Liver (tissue), 9 donors: ENCODE results near the gene ERVW-1. TPM values are rescaled to one million over a fixed set of nuclear protein-coding genes. Genes with fewer than 3 reads are reported as not detected.

Source experiments
- DNase-seq: peaks from one replicate; pipeline ENCODE4 v3.0.0-alpha.2; 2017; ENCODE audit warnings: low spot score
- H3K27ac ChIP-seq, 2 donors: one replicate each; pipeline ENCODE4 v1.7.0; 2013; ENCODE audit warnings: inconsistent platforms in 2 of 2, low read length in 2 of 2, control low read depth in 1 of 2, low read depth in 1 of 2, mild to moderate bottlenecking in 1 of 2
- H3K27me3 ChIP-seq, 4 donors: one replicate each; pipeline versions ENCODE4 v1.6.1 to v1.7.0; 2013; ENCODE audit warnings: low read length in 3 of 4, inconsistent platforms in 1 of 4, mild to moderate bottlenecking in 1 of 4, moderate library complexity in 1 of 4; ENCODE audit not compliant: control insufficient read depth in 4 of 4, insufficient read depth in 4 of 4
- H3K36me3 ChIP-seq, 4 donors: one replicate each; pipeline versions ENCODE4 v1.6.1 to v1.7.0; 2013; ENCODE audit warnings: low read length in 3 of 4, mild to moderate bottlenecking in 3 of 4, low read depth in 1 of 4, moderate library complexity in 1 of 4; ENCODE audit not compliant: control insufficient read depth in 4 of 4, insufficient read depth in 3 of 4
- H3K4me1 ChIP-seq, 4 donors: one replicate each; pipeline versions ENCODE4 v1.6.1 to v1.7.0; 2013; ENCODE audit warnings: low read length in 3 of 4, mild to moderate bottlenecking in 3 of 4, moderate library complexity in 1 of 4; ENCODE audit not compliant: control insufficient read depth in 4 of 4, insufficient read depth in 4 of 4
- H3K4me3 ChIP-seq, 3 donors: one replicate each; pipeline versions ENCODE4 v1.6.1 to v1.7.0; 2013; ENCODE audit warnings: low read length in 3 of 3, control low read depth in 1 of 3, low read depth in 1 of 3, mild to moderate bottlenecking in 1 of 3
- H3K9ac ChIP-seq, 2 donors: one replicate each; pipeline ENCODE4 v1.7.0; 2013; ENCODE audit warnings: low read length in 2 of 2, mild to moderate bottlenecking in 2 of 2, moderate library complexity in 2 of 2, control low read depth in 1 of 2, low read depth in 1 of 2
- H3K9me3 ChIP-seq, 4 donors: one replicate each; pipeline versions ENCODE4 v1.6.1 to v1.7.0; 2013; ENCODE audit warnings: low read length in 3 of 4; ENCODE audit not compliant: control insufficient read depth in 4 of 4
- ATF3 ChIP-seq: IDR thresholded peaks from 2 replicates; pipeline ENCODE4 v1.6.1; 2016; ENCODE audit warnings: antibody characterized with exemption
- EGR1 ChIP-seq, 2 donors: IDR thresholded peaks; 2 replicates each; pipeline ENCODE4 v1.6.1; 2016 to 2018; ENCODE audit warnings: antibody characterized with exemption in 2 of 2, low read depth in 2 of 2
- FOXA1 ChIP-seq: IDR thresholded peaks from 2 replicates; pipeline ENCODE4 v1.6.1; 2016; ENCODE audit warnings: antibody characterized with exemption
- FOXA2 ChIP-seq: IDR thresholded peaks from 2 replicates; pipeline ENCODE4 v1.6.1; 2016; ENCODE audit warnings: antibody characterized with exemption
- GABPA ChIP-seq, 2 donors: IDR thresholded peaks in 1 of 2; conservative IDR thresholded peaks in 1 of 2; 2 replicates each; pipeline ENCODE4 v1.6.1; 2016; ENCODE audit warnings: antibody characterized with exemption in 2 of 2, mild to moderate bottlenecking in 1 of 2, moderate library complexity in 1 of 2
- HNF4A ChIP-seq, 2 donors: conservative IDR thresholded peaks; 2 replicates each; pipeline ENCODE4 v1.6.1; 2016; ENCODE audit warnings: antibody characterized with exemption in 2 of 2, mild to moderate bottlenecking in 2 of 2
- HNF4G ChIP-seq: IDR thresholded peaks from 2 replicates; pipeline ENCODE4 v1.6.1; 2016; ENCODE audit warnings: antibody characterized with exemption
- JUND ChIP-seq, 2 donors: IDR thresholded peaks; 2 replicates each; pipeline ENCODE4 v1.6.1; 2016; ENCODE audit warnings: antibody characterized with exemption in 2 of 2
- MAX ChIP-seq: IDR thresholded peaks from 2 replicates; pipeline ENCODE4 v1.6.1; 2016; ENCODE audit warnings: antibody characterized with exemption
- NR2F2 ChIP-seq: IDR thresholded peaks from 2 replicates; pipeline ENCODE4 v1.6.1; 2016; ENCODE audit warnings: antibody characterized with exemption
- RAD21 ChIP-seq, 2 donors: IDR thresholded peaks; 2 replicates each; pipeline ENCODE4 v1.6.1; 2016; ENCODE audit warnings: antibody characterized with exemption in 2 of 2, mild to moderate bottlenecking in 2 of 2
- REST ChIP-seq: IDR thresholded peaks from 2 replicates; pipeline ENCODE4 v1.6.1; 2016; ENCODE audit warnings: antibody characterized with exemption, mild to moderate bottlenecking
- RXRA ChIP-seq, 2 donors: IDR thresholded peaks; 2 replicates each; pipeline ENCODE4 v1.6.1; 2017 to 2018; ENCODE audit warnings: antibody characterized with exemption in 2 of 2, mild to moderate bottlenecking in 1 of 2
- SP1 ChIP-seq: IDR thresholded peaks from 2 replicates; pipeline ENCODE4 v1.6.1; 2018; ENCODE audit warnings: antibody characterized with exemption, mild to moderate bottlenecking
- TAF1 ChIP-seq: conservative IDR thresholded peaks from 2 replicates; pipeline ENCODE4 v1.6.1; 2016; ENCODE audit warnings: antibody characterized with exemption, mild to moderate bottlenecking
- YY1 ChIP-seq: IDR thresholded peaks from 2 replicates; pipeline ENCODE4 v1.6.1; 2016; ENCODE audit warnings: antibody characterized with exemption, mild to moderate bottlenecking
- ZBTB33 ChIP-seq: IDR thresholded peaks from 2 replicates; pipeline ENCODE4 v1.6.1; 2016; ENCODE audit warnings: antibody characterized with exemption
- WGBS: extraction: QIAGEN DNeasy Blood & Tissue Kit; methylation state at CpG from one replicate; pipeline ENCODE4 v1.1.7; 2013; 5-methylcytosine and 5-hydroxymethylcytosine counted together
- polyA plus RNA-seq, 2 donors: library from polyadenylated mRNA; stranded (reverse) in 1 of 2; unstranded in 1 of 2; fragments of 200-250 nt in 1 of 2; fragments of >200 nt in 1 of 2; fragmentation: Nextera tagmentation in 1 of 2; extraction: Ambion mirVana in 1 of 2; gene quantifications; one replicate each; pipeline versions ENCODE4 v1.2.1 to v1.2.3, GENCODE V29; 2013 to 2015
- total RNA-seq, 2 donors: library from RNA; depleted of rRNA; stranded (reverse); fragments of >200 nt; gene quantifications; one replicate each; pipeline ENCODE4 v1.2.3, GENCODE V29; 2014
- TF ChIP-seq, protein P1 (sequence below): fragments of 150-350 bp; IDR thresholded peaks from 2 replicates; pipeline ENCODE4 v1.5.1; 2017; ENCODE audit warnings: improper control_type of control experiment, low read depth, low read length; ENCODE audit not compliant: missing input control
- donor health status: healthy.
- donor health status: healthy.
- donor health status: healthy.
- donor health status: healthy.
- donor health status: healthy.

The ERVW-1 gene
- total and polyA plus RNA-seq, 4 donors, result 0.19 TPM; not detected in 3

- H3K27me3 ChIP-seq, result no peaks in the 10 kb centered on the region
- no peak overlapping the region for H3K4me3 ChIP-seq
- WGBS, result 52% methylated on average over 20 of the region's 20 CpGs
- no peaks in the 10 kb centered on the region for H3K36me3 ChIP-seq
- peaks cover 0 to 5% (median 3%) of the 10 kb centered on the region in 4 donors for H3K4me1 ChIP-seq
- no peak for DNase-seq
- TF ChIP-seq RXRA (IDR thresholded peaks at IDR 0.05), result no peak
- H3K27ac ChIP-seq, result no peak overlapping the region
- no peak overlapping the region for H3K9ac ChIP-seq
- no peaks in the 10 kb centered on the region for H3K9me3 ChIP-seq
These were observed 52.3 kb downstream of the ERVW-1 start for GRCh38 chr7:92425311-92425947.

DNA sequence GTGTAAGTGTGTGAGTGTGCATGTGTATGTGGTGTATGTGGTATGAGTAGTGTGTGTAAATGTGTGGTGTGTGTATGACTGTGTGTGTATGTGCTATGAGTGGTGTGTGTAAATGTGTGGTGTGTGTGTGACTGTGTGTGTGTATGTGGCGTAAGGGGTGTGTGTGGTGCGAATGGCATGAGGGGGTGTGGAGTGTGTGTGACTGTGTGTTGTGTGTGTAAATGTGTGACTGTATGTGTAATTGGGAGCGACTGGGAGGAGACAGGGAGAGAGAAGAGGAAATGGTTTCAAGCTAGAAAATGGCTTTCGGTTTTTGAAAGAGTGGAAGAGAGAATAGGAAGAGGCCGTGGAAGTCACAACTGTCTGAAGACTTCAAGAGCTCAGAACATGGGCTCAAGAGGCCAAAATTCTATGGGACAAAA lies 54.0 kb downstream of the ERVW-1 start:
- TF ChIP-seq JUND (IDR thresholded peaks at IDR 0.05), result no peak
- TF ChIP-seq NR2F2, result no peak
- no peak for TF ChIP-seq EGR1 (IDR thresholded peaks at IDR 0.05; ENCODE audit: low read depth in 2 of 2)
- no peak for TF ChIP-seq GABPA (IDR thresholded peaks at IDR 0.05 in 1 of 2, conservative IDR thresholded peaks at IDR 0.05 in 1 of 2)
- TF ChIP-seq HNF4G, result no peak
- TF ChIP-seq TAF1, result no peak
- TF ChIP-seq ZBTB33, result no peak
- TF ChIP-seq HNF4A (conservative IDR thresholded peaks at IDR 0.05), result no peak
- TF ChIP-seq RAD21 (IDR thresholded peaks at IDR 0.05), result no peak
- no peak for TF ChIP-seq RXRA (IDR thresholded peaks at IDR 0.05)
- TF ChIP-seq, protein P1, sequence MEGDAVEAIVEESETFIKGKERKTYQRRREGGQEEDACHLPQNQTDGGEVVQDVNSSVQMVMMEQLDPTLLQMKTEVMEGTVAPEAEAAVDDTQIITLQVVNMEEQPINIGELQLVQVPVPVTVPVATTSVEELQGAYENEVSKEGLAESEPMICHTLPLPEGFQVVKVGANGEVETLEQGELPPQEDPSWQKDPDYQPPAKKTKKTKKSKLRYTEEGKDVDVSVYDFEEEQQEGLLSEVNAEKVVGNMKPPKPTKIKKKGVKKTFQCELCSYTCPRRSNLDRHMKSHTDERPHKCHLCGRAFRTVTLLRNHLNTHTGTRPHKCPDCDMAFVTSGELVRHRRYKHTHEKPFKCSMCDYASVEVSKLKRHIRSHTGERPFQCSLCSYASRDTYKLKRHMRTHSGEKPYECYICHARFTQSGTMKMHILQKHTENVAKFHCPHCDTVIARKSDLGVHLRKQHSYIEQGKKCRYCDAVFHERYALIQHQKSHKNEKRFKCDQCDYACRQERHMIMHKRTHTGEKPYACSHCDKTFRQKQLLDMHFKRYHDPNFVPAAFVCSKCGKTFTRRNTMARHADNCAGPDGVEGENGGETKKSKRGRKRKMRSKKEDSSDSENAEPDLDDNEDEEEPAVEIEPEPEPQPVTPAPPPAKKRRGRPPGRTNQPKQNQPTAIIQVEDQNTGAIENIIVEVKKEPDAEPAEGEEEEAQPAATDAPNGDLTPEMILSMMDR, result no peak
- TF ChIP-seq ATF3, result no peak
- TF ChIP-seq MAX, result no peak
- TF ChIP-seq FOXA1, result no peak
- TF ChIP-seq FOXA2, result no peak
- TF ChIP-seq YY1, result no peak
- no peak for TF ChIP-seq REST
- TF ChIP-seq SP1, result no peak
- 83% methylated on average over 5 of the region's 5 CpGs for WGBS
- no peaks in the 10 kb centered on the region for H3K36me3 ChIP-seq
- H3K27me3 ChIP-seq, result no peaks in the 10 kb centered on the region
- no peak overlapping the region for H3K4me3 ChIP-seq
- peaks cover 0 to 5% (median 3%) of the 10 kb centered on the region in 4 donors for H3K4me1 ChIP-seq
- DNase-seq, result no peak
- H3K9ac ChIP-seq, result no peak overlapping the region
- no peaks in the 10 kb centered on the region for H3K9me3 ChIP-seq
- no peak overlapping the region for H3K27ac ChIP-seq
